AG04450 (cell line): ENCODE data around the gene CERS4. TPM values are rescaled to one million over a fixed set of nuclear protein-coding genes. Genes with fewer than 3 reads are reported as not detected.
"Not testable (repeated sequence)": the region's sequence is repeated elsewhere in the genome, so short reads cannot be mapped to it uniquely, and the experiment has no call there.

ENCODE experiments used
- CTCF ChIA-PET: fragments of 300-600, 350-600 bp; formaldehyde crosslinking; extraction: SDS; loops from one replicate; lab custom pipeline; 2022; ENCODE audit warnings: antibody characterized with exemption, inconsistent platforms; lab: Charles Lee
- POLR2A ChIA-PET: fragments of 350-600 bp; formaldehyde crosslinking; extraction: SDS; loops from one replicate; lab custom pipeline; 2021; ENCODE audit warnings: antibody characterized with exemption, inconsistent platforms; lab: Yijun Ruan, JAX
- DNase-seq: peaks from one replicate; pipeline ENCODE4 v3.0.0-alpha.2; 2011; ENCODE audit warnings: low read depth, low spot score
- H3K27ac ChIP-seq: one replicate; pipeline ENCODE4 v1.5.1; 2012; ENCODE audit warnings: low read depth, low read length, control low read depth
- H3K27me3 ChIP-seq: one replicate; pipeline ENCODE4 v1.6.0; 2012; ENCODE audit warnings: low read length; ENCODE audit not compliant: control insufficient read depth, insufficient read depth
- H3K4me3 ChIP-seq: 2 replicates; pipeline ENCODE4 v1.5.1; 2011; ENCODE audit warnings: mild to moderate bottlenecking, low read depth, low read length, control low read depth
- H3K9me3 ChIP-seq: 2 replicates; pipeline ENCODE4 v1.5.1; 2012; ENCODE audit warnings: low read length; ENCODE audit not compliant: control insufficient read depth, insufficient read depth
- CTCF ChIP-seq: IDR thresholded peaks from 2 replicates; pipeline ENCODE4 v1.5.1; 2011; ENCODE audit warnings: low read depth, low read length, control low read depth, inconsistent platforms
- polyA plus RNA-seq: library from polyadenylated mRNA; depleted of rRNA; stranded (reverse); fragments of >200 nt; gene quantifications from 2 replicates; pipeline ENCODE4 v1.2.3, GENCODE V29; 2011

CERS4 gene
- polyA plus RNA-seq, 1 experiment = 4.7 TPM

GRCh38 chr19:8243146-8243545, 34.0 kb downstream of the CERS4 start:
- no peak for TF ChIP-seq CTCF
- no peak for DNase-seq

DNA sequence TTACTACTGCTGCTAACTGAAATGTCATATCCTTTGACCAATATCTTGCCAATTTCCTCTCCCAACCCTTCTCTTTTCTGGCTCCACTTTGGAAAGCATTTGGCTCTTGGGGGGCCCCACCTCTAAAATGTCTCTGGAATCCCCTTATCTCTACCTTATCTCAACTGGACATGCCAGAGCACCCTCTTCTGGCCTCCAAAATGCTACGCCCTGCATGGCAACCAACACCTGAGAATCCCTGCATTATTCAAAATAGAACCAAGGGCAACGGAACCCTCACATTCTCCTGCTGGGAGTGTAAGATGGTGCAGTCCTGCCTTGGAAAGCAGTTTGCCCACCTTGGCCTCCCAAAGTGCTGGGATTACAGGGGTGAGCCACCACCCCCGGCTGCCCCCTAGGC, 35.3 kb downstream of the CERS4 start:
- no peak overlapping the region for H3K27ac ChIP-seq
- CTCF ChIA-PET = interaction anchor here (1.8 kb wide), 1 partner anchor 300 kb away, joined by 7 read pairs; no protein-coding TSS in a partner anchor

More at GRCh38 chr19:8243146-8243545, 34.0 kb downstream of the CERS4 start:
- ChIA-PET CTCF (interaction anchor here (0.6 to 1.5 kb wide), 5 partner anchors 9 to 906 kb away, joined by 3 to 13 read pairs (median 5); no protein-coding TSS in a partner anchor), POLR2A (interaction anchor here (0.6 kb wide), 1 partner anchor 170 kb away, joined by 8 read pairs; no protein-coding TSS in a partner anchor)
- H3K4me3 ChIP-seq = no peak overlapping the region
- peaks cover 23% of the 10 kb centered on the region for H3K9me3 ChIP-seq
- H3K27me3 ChIP-seq = peaks cover 5% of the 10 kb centered on the region
- no peak overlapping the region for H3K27ac ChIP-seq

GRCh38 chr19:8245869-8246835, 37.0 kb downstream of the CERS4 start:
- Histone ChIP-seq H3K9me3 (peaks cover 19% of the 10 kb centered on the region), H3K27ac (no peak overlapping the region), H3K27me3 (peaks cover 4% of the 10 kb centered on the region), H3K4me3 (no peak overlapping the region)
- ChIA-PET CTCF (interaction anchor here (0.6 to 1.8 kb wide), 3 partner anchors 8 to 302 kb away, joined by 5 to 7 read pairs (median 6); no protein-coding TSS in a partner anchor), POLR2A (no interaction called here)
- no peak for DNase-seq
- no peak for TF ChIP-seq CTCF

More for the DNA sequence above, 35.3 kb downstream of the CERS4 start:
- peaks cover 3% of the 10 kb centered on the region for H3K27me3 ChIP-seq
- TF ChIP-seq CTCF = no peak
- peaks cover 21% of the 10 kb centered on the region for H3K9me3 ChIP-seq
- no peak for DNase-seq
- no peak overlapping the region for H3K4me3 ChIP-seq
- POLR2A ChIA-PET = no interaction called here

GRCh38 chr19:8247129-8247890, 38.1 kb downstream of the CERS4 start:
- H3K27ac ChIP-seq, DNase-seq, H3K4me3 ChIP-seq, H3K27me3 ChIP-seq, POLR2A ChIA-PET: not testable (repeated sequence)
- H3K9me3 ChIP-seq = peaks cover 18% of the 10 kb centered on the region
- CTCF ChIA-PET = interaction anchor here (0.7 kb wide), 1 partner anchor 300 kb away, joined by 10 read pairs; no protein-coding TSS in a partner anchor
